ENCODE results near the gene NAV3.

DNA sequence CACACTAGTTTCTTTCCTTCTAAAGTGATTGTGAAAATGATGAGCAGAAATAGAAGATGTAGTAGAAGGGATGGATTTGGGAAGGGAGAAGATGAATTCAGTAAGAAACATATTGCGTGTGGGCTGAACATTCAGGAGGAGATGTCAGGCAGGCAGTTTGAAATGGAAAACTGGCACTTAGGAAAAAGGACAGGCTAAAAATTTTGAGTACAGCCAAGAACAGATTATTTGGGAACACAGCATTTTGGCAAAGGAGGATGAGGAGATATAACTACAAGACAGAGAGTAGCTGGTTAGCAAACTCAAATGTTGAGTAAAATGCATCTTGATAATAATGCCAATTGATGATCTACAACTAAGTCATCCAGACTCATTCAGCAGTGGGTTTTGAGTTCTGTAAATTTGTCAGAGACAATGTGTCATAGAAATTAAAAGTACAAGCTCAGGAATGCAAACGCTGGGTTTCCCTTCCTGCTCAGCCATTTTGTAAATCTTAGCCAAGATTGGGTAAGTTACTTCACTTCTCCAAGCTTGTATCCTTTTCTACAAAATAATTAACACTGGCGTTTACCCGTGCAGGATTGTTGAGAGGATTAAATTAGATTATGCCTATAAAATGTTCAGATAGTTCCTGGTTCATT is 255.0 kb downstream of the NAV3 start:
- TF ChIP-seq, protein P1, sequence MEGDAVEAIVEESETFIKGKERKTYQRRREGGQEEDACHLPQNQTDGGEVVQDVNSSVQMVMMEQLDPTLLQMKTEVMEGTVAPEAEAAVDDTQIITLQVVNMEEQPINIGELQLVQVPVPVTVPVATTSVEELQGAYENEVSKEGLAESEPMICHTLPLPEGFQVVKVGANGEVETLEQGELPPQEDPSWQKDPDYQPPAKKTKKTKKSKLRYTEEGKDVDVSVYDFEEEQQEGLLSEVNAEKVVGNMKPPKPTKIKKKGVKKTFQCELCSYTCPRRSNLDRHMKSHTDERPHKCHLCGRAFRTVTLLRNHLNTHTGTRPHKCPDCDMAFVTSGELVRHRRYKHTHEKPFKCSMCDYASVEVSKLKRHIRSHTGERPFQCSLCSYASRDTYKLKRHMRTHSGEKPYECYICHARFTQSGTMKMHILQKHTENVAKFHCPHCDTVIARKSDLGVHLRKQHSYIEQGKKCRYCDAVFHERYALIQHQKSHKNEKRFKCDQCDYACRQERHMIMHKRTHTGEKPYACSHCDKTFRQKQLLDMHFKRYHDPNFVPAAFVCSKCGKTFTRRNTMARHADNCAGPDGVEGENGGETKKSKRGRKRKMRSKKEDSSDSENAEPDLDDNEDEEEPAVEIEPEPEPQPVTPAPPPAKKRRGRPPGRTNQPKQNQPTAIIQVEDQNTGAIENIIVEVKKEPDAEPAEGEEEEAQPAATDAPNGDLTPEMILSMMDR (IDR thresholded peaks at IDR 0.05), result no peak
- no peak for TF ChIP-seq EZH2phosphoT487 (IDR thresholded peaks at IDR 0.05)

All from neural progenitor cell (in vitro differentiated cells).